H1 (cell line): ENCODE data around the gene HLF. TPM values are rescaled to one million over a fixed set of nuclear protein-coding genes. Genes with fewer than 3 reads are reported as not detected.
A peak's percentile ranks its signal among the peaks of the same experiment; 100 is the strongest.

ENCODE experiments used
- CTCF ChIA-PET: fragments of 300-600 bp; sonication (Branson Sonifier 250); formaldehyde crosslinking; loops from one replicate; lab custom pipeline; 2021; ENCODE audit not compliant: partially characterized antibody; lab: Charles Lee
- POLR2A ChIA-PET: fragments of 300-600 bp; sonication (Branson Sonifier 250); formaldehyde crosslinking; loops from one replicate; lab custom pipeline; 2021; ENCODE audit warnings: inconsistent platforms; ENCODE audit not compliant: partially characterized antibody; lab: Charles Lee
- DNase-seq, 2 experiments: peaks; one replicate each; pipeline versions ENCODE4 v3.0.0 to v3.0.0-alpha.2; 2010 to 2022; ENCODE audit warnings: low spot score in 2 of 2, low read depth in 1 of 2, mixed read lengths in 1 of 2
- FAIRE-seq: peaks from 2 replicates; lab custom pipeline; 2011; peaks lifted over from hg19 to GRCh38; lab: Jason Lieb, UNC
- H2AFZ ChIP-seq: 2 replicates; pipeline ENCODE4 v1.8.1; 2012; ENCODE audit warnings: low read length, inconsistent platforms
- H2AK5ac ChIP-seq: 2 replicates; pipeline ENCODE4 v1.6.1; 2013; ENCODE audit warnings: low read depth, low read length
- H2BK120ac ChIP-seq: replicated peaks from 2 replicates; pipeline ENCODE3; 2013; ENCODE audit warnings: low read depth, low read length, inconsistent platforms
- H2BK12ac ChIP-seq: 2 replicates; pipeline ENCODE4 v1.6.1; 2013; ENCODE audit warnings: low read depth, low read length
- H2BK15ac ChIP-seq: 2 replicates; pipeline ENCODE4 v1.6.1; 2013; ENCODE audit warnings: low read length
- H2BK20ac ChIP-seq: 2 replicates; pipeline ENCODE4 v1.6.1; 2013; ENCODE audit warnings: low read length
- H2BK5ac ChIP-seq: 2 replicates; pipeline ENCODE4 v1.6.1; 2013; ENCODE audit warnings: low read depth, low read length
- H3K14ac ChIP-seq: 2 replicates; pipeline ENCODE4 v1.6.1; 2013; ENCODE audit warnings: inconsistent platforms; ENCODE audit not compliant: insufficient read length
- H3K18ac ChIP-seq: 2 replicates; pipeline ENCODE4 v1.6.1; 2013; ENCODE audit warnings: low read length; ENCODE audit errors: extremely low read depth
- H3K23ac ChIP-seq: 2 replicates; pipeline ENCODE4 v1.6.1; 2013; ENCODE audit warnings: inconsistent platforms; ENCODE audit not compliant: insufficient read length
- H3K23me2 ChIP-seq: 2 replicates; pipeline ENCODE4 v1.6.1; 2013; ENCODE audit warnings: low read depth, low read length
- H3K27ac ChIP-seq: 2 replicates; pipeline ENCODE4 v1.6.1; 2011; ENCODE audit warnings: low read depth, low read length, inconsistent platforms
- H3K27me3 ChIP-seq, 4 experiments: replicated peaks in 1 of 4; 1 replicate in 1 of 4; 2 replicates in 3 of 4; pipeline versions ENCODE4 v1.6.1 to v1.8.1; 2011 to 2013; ENCODE audit warnings: low read length in 3 of 4, mild to moderate bottlenecking in 3 of 4, inconsistent platforms in 2 of 4, mixed read lengths in 2 of 4, moderate library complexity in 1 of 4; ENCODE audit not compliant: control insufficient read depth in 3 of 4, insufficient read depth in 3 of 4; ENCODE audit errors: extremely low read depth in 1 of 4
- H3K36me3 ChIP-seq, 4 experiments: 2 replicates each; pipeline versions ENCODE4 v1.6.1 to v1.8.1; 2011 to 2013; ENCODE audit warnings: mild to moderate bottlenecking in 4 of 4, low read length in 3 of 4, moderate library complexity in 2 of 4, control low read depth in 1 of 4, inconsistent platforms in 1 of 4; ENCODE audit not compliant: insufficient read depth in 4 of 4, control insufficient read depth in 2 of 4
- H3K4ac ChIP-seq: replicated peaks from 2 replicates; pipeline ENCODE3; 2013; ENCODE audit warnings: low read length, low read depth, mixed read lengths, inconsistent platforms; ENCODE audit not compliant: insufficient read length
- H3K4me1 ChIP-seq, 4 experiments: replicated peaks in 1 of 4; 1 replicate in 1 of 4; 2 replicates in 3 of 4; pipeline versions ENCODE4 v1.6.1 to v1.8.1; 2011 to 2013; ENCODE audit warnings: low read length in 3 of 4, inconsistent platforms in 2 of 4, mixed read lengths in 1 of 4; ENCODE audit not compliant: insufficient read depth in 4 of 4, control insufficient read depth in 3 of 4
- H3K4me2 ChIP-seq, 2 experiments: 2 replicates each; pipeline versions ENCODE4 v1.6.1 to v1.8.1; 2011 to 2013; ENCODE audit warnings: low read depth in 2 of 2, low read length in 2 of 2, control low read depth in 1 of 2, inconsistent platforms in 1 of 2, mild to moderate bottlenecking in 1 of 2; ENCODE audit not compliant: insufficient read depth in 1 of 2
- H3K4me3 ChIP-seq, 4 experiments: fragments of 200-600, 300-600 bp in 1 of 4; sonication (generic), shearing (Covaris generic), sonication (Bioruptor Twin) in 1 of 4; 2 replicates each; pipeline versions ENCODE4 v1.5.1 to v1.8.1; 2011 to 2016; ENCODE audit warnings: low read length in 4 of 4, low read depth in 3 of 4, control low read depth in 2 of 4, inconsistent platforms in 2 of 4, mild to moderate bottlenecking in 2 of 4, mixed read lengths in 1 of 4, moderate library complexity in 1 of 4; ENCODE audit not compliant: insufficient read depth in 2 of 4; ENCODE audit errors: extremely low read depth in 1 of 4
- H3K56ac ChIP-seq: replicated peaks from 2 replicates; pipeline ENCODE3; 2013; ENCODE audit warnings: low read depth, mild to moderate bottlenecking, mixed read lengths, low read length, inconsistent platforms; ENCODE audit not compliant: insufficient read length
- H3K79me1 ChIP-seq: 2 replicates; pipeline ENCODE4 v1.6.1; 2013; ENCODE audit warnings: low read depth, low read length, control low read depth
- H3K79me2 ChIP-seq, 2 experiments: 2 replicates each; pipeline versions ENCODE4 v1.6.1 to v1.8.1; 2012 to 2013; ENCODE audit warnings: low read length in 2 of 2, mild to moderate bottlenecking in 2 of 2, inconsistent platforms in 1 of 2; ENCODE audit not compliant: insufficient read depth in 2 of 2, control insufficient read depth in 1 of 2
- H3K9ac ChIP-seq, 4 experiments: replicated peaks in 1 of 4; 1 replicate in 1 of 4; 2 replicates in 3 of 4; pipeline versions ENCODE4 v1.6.1 to v1.8.1; 2011 to 2013; ENCODE audit warnings: low read depth in 3 of 4, low read length in 3 of 4, control low read depth in 2 of 4, mild to moderate bottlenecking in 2 of 4, moderate library complexity in 2 of 4, inconsistent platforms in 1 of 4; ENCODE audit errors: extremely low read depth in 1 of 4
- H3K9me3 ChIP-seq, 2 experiments: 2 replicates each; pipeline versions ENCODE4 v1.6.1 to v1.8.1; 2012 to 2013; ENCODE audit warnings: mild to moderate bottlenecking in 2 of 2, moderate library complexity in 2 of 2, control low read depth in 1 of 2, inconsistent platforms in 1 of 2, low read depth in 1 of 2, low read length in 1 of 2, mixed read lengths in 1 of 2; ENCODE audit not compliant: insufficient read depth in 2 of 2
- H4K20me1 ChIP-seq, 2 experiments: replicated peaks in 1 of 2; 2 replicates each; pipeline versions ENCODE3 to v1.8.1; 2011 to 2013; ENCODE audit warnings: inconsistent platforms in 2 of 2, low read length in 2 of 2, mild to moderate bottlenecking in 1 of 2; ENCODE audit not compliant: insufficient read depth in 2 of 2, control insufficient read depth in 1 of 2
- H4K5ac ChIP-seq: 2 replicates; pipeline ENCODE4 v1.6.1; 2013; ENCODE audit warnings: low read length, low read depth, mixed read lengths, inconsistent platforms; ENCODE audit not compliant: insufficient read length
- H4K8ac ChIP-seq: 2 replicates; pipeline ENCODE4 v1.8.0; 2013; ENCODE audit warnings: mild to moderate bottlenecking, moderate library complexity, low read length, inconsistent platforms; ENCODE audit not compliant: insufficient read depth; ENCODE audit errors: extremely low read depth
- H4K91ac ChIP-seq: replicated peaks from 2 replicates; pipeline ENCODE3; 2013; ENCODE audit warnings: low read length, mixed read lengths, inconsistent platforms; ENCODE audit not compliant: insufficient read length
- CBX8 ChIP-seq: fragments of 300-800, 300-1000 bp; sonication (generic); IDR thresholded peaks from 2 replicates; pipeline ENCODE4 v1.7.1; 2016; ENCODE audit warnings: low read depth, low read length, borderline replicate concordance
- EP300 ChIP-seq, 2 experiments: IDR thresholded peaks; 1 replicate in 1 of 2; 2 replicates in 1 of 2; pipeline ENCODE4 v1.6.1; 2011 to 2012; ENCODE audit warnings: low read depth in 2 of 2, low read length in 2 of 2, mild to moderate bottlenecking in 2 of 2, borderline replicate concordance in 1 of 2, inconsistent platforms in 1 of 2, moderate library complexity in 1 of 2
- GTF2F1 ChIP-seq: IDR thresholded peaks from 2 replicates; pipeline ENCODE4 v1.6.1; 2012; ENCODE audit warnings: low read depth, low read length, improper control_type of control experiment, borderline replicate concordance
- PHF8 ChIP-seq: fragments of 200-600 bp; sonication (generic); conservative IDR thresholded peaks from 2 replicates; pipeline ENCODE4 v1.7.1; 2012; ENCODE audit warnings: low read depth, mild to moderate bottlenecking, inconsistent platforms, low read length, moderate library complexity
- RAD21 ChIP-seq, 2 experiments: IDR thresholded peaks in 1 of 2; conservative IDR thresholded peaks in 1 of 2; 2 replicates each; pipeline ENCODE4 v1.6.1; 2011; ENCODE audit warnings: low read depth in 2 of 2, low read length in 2 of 2, improper control_type of control experiment in 1 of 2, inconsistent platforms in 1 of 2, mild to moderate bottlenecking in 1 of 2, moderate library complexity in 1 of 2
- RBBP5 ChIP-seq: IDR thresholded peaks from 2 replicates; pipeline ENCODE4 v1.7.1; 2012; ENCODE audit warnings: low read depth, mild to moderate bottlenecking, inconsistent platforms, low read length, moderate library complexity, borderline replicate concordance
- SP2 ChIP-seq: IDR thresholded peaks from 2 replicates; pipeline ENCODE4 v1.6.1; 2012; ENCODE audit warnings: mild to moderate bottlenecking, low read length, inconsistent platforms
- TAF1 ChIP-seq: IDR thresholded peaks from 2 replicates; pipeline ENCODE4 v1.6.1; 2011; ENCODE audit warnings: mild to moderate bottlenecking, low read depth, low read length
- TCF12 ChIP-seq: IDR thresholded peaks from 2 replicates; pipeline ENCODE4 v1.6.1; 2011; ENCODE audit warnings: low read depth, mild to moderate bottlenecking, low read length
- WGBS, 2 experiments: shearing (Covaris generic) in 1 of 2; methylation state at CpG; one replicate each; pipeline versions ENCODE4 v1.1.6 to v1.1.7; 2013 to 2015; ENCODE audit warnings: low lambda C conversion rate in 2 of 2, mixed read lengths in 2 of 2, inconsistent platforms in 1 of 2, low coverage in 1 of 2, missing lambda C conversion rate in 1 of 2; ENCODE audit not compliant: insufficient replicate concordance in 2 of 2, insufficient coverage in 1 of 2, insufficient read length in 1 of 2; ENCODE audit errors: extremely low coverage in 1 of 2, missing lambda C conversion rate in 1 of 2; 5-methylcytosine and 5-hydroxymethylcytosine counted together
- polyA plus RNA-seq, 7 experiments: library from polyadenylated mRNA; depleted of rRNA in 3 of 7; stranded (reverse) in 5 of 7; unstranded in 2 of 7; fragments of >200 nt in 5 of 7; fragments of 200-250 nt in 2 of 7; gene quantifications; 1 replicate in 5 of 7; 2 replicates in 1 of 7; 4 replicates in 1 of 7; pipeline versions ENCODE4 v1.2.1 to v1.2.3, GENCODE V29; 2011 to 2013; ENCODE audit warnings: missing spikeins in 2 of 7, mixed read lengths in 2 of 7
- total RNA-seq: library from RNA; stranded (reverse); fragmentation: NEBNext Ultra II Directional; extraction: Animal tissue kit (Norgen Biotek cat#: 25700); gene quantifications from 2 replicates; pipeline ENCODE4 v1.2.1, GENCODE V29; 2021
- TF ChIP-seq, protein P1 (sequence below): IDR thresholded peaks from 2 replicates; pipeline ENCODE4 v1.6.1; 2012; ENCODE audit warnings: low read length, inconsistent platforms

Gene HLF
- total and polyA plus RNA-seq, 2 of the 8 experiments (the other 6 are each of a cell fraction or from before 2014, with no cell fraction given): 0.39 to 0.60 TPM

DNA sequence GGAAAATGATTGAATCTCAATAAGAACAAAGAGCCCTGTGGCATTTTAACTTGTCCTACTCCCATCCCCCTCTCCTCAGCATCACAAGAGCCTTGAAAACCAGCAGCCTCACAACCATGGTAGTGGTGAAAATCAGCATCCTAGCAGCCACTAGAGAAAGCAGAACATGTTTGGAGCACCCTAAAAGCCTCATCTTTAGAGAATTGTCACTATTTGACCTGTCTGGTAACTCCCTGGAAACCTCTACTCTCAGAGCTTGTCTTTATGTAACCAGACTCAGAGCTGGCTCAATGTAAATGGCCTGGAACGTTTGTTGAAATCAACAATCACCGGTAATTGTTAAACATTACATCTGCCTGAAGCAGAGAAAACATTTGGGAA lies 86.1 kb downstream of the HLF start:
- WGBS, 2 experiments: 67% methylated on average over 2 of the region's 2 CpGs; no CpG with 5 or more reads in 1 of the 2 experiments
- no peak overlapping the region for H4K5ac ChIP-seq
- DNase-seq: no peak
- POLR2A ChIA-PET: no interaction called here
- no peak overlapping the region for H3K9ac ChIP-seq
- H2BK20ac ChIP-seq: no peak overlapping the region
- no peak overlapping the region for H3K14ac ChIP-seq
- no peaks in the 10 kb centered on the region for H3K27me3 ChIP-seq
- H2BK15ac ChIP-seq: no peak overlapping the region
- H2AFZ ChIP-seq: peak overlapping the region; percentile 97; the same call in 1 of the 2 replicates
- H3K9me3 ChIP-seq: peaks cover 2 to 3% of the 10 kb centered on the region in 2 experiments; a peak in 1 of 4 replicates
- no peaks in the 10 kb centered on the region for H4K20me1 ChIP-seq
- no peak overlapping the region for H3K4ac ChIP-seq
- H3K56ac ChIP-seq: no peak overlapping the region
- no peak overlapping the region for H3K23ac ChIP-seq
- FAIRE-seq: peak; percentile 58
- peak overlapping the region; percentile 31 for H2BK120ac ChIP-seq
- H2BK12ac ChIP-seq: peak overlapping the region; percentile 77; the same call in 1 of the 2 replicates
- no peaks in the 10 kb centered on the region for H3K23me2 ChIP-seq
- H3K4me1 ChIP-seq: peaks cover 0 to 5% (median 3%) of the 10 kb centered on the region in 4 experiments; a peak in 5 of 7 replicates
- CTCF ChIA-PET: interaction anchor here (0.8 to 3.2 kb wide), 4 partner anchors 9 to 357 kb away, joined by 3 to 8 read pairs (median 4); no protein-coding TSS in a partner anchor
- no peak overlapping the region for H3K27ac ChIP-seq
- H4K91ac ChIP-seq: peak overlapping the region; percentile 47
- no peaks in the 10 kb centered on the region for H3K79me2 ChIP-seq
- H3K4me3 ChIP-seq: peak overlapping the region in 1 of 4 experiments; percentile 28; a peak in 2 of 8 replicates
- no peaks in the 10 kb centered on the region for H3K36me3 ChIP-seq
- H2BK5ac ChIP-seq: peak overlapping the region; percentile 76; the same call in 1 of the 2 replicates
- H3K4me2 ChIP-seq: peak overlapping the region; percentile 48 to 55; a peak in 3 of 4 replicates
- no peak overlapping the region for H3K18ac ChIP-seq
- no peak overlapping the region for H2AK5ac ChIP-seq
- no peak overlapping the region for H4K8ac ChIP-seq
- no peaks in the 10 kb centered on the region for H3K79me1 ChIP-seq
- TF ChIP-seq TAF1 (peak; percentile 46; the same call in 1 of the 2 replicates), GTF2F1 (no peak), SP2 (no peak), EP300 (IDR thresholded peaks at IDR 0.05; ENCODE audit: borderline replicate concordance in 1 of 2, low read depth in 2 of 2, low read length in 2 of 2) (no peak), CBX8 (no peak), PHF8 (no peak), TCF12 (0 out of 2 replicates have a peak, but pooled peaks have one; percentile 19), RAD21 (IDR thresholded peaks at IDR 0.05 in 1 of 2, conservative IDR thresholded peaks at IDR 0.05 in 1 of 2; ENCODE audit: low read depth in 2 of 2, low read length in 2 of 2) (no peak), RBBP5 (peak; percentile 61; the same call in 1 of the 2 replicates)
- TF ChIP-seq, protein P1, sequence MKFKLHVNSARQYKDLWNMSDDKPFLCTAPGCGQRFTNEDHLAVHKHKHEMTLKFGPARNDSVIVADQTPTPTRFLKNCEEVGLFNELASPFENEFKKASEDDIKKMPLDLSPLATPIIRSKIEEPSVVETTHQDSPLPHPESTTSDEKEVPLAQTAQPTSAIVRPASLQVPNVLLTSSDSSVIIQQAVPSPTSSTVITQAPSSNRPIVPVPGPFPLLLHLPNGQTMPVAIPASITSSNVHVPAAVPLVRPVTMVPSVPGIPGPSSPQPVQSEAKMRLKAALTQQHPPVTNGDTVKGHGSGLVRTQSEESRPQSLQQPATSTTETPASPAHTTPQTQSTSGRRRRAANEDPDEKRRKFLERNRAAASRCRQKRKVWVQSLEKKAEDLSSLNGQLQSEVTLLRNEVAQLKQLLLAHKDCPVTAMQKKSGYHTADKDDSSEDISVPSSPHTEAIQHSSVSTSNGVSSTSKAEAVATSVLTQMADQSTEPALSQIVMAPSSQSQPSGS: no peak
